WTC11 (cell line): ENCODE measurements around the gene SYK. TPM values are rescaled to one million over a fixed set of nuclear protein-coding genes. Genes with fewer than 3 reads are reported as not detected.

Experiments
- ATAC-seq: fragments of 200-7000 bp; cut with Tn5 transposase; 2 replicates; pipeline ENCODE4 v1.10.0; 2021; ENCODE audit warnings: mild to moderate bottlenecking, moderate library complexity
- CTCF ChIA-PET: fragments of 300-600 bp; sonication (Branson Sonifier 250); formaldehyde crosslinking; loops from one replicate; lab custom pipeline; 2021; ENCODE audit warnings: antibody characterized with exemption; lab: Charles Lee
- POLR2A ChIA-PET: fragments of 350-600 bp; sonication (Branson Sonifier 250); formaldehyde crosslinking; loops from one replicate; lab custom pipeline; 2021; ENCODE audit warnings: antibody characterized with exemption; lab: Charles Lee
- DNase-seq: peaks from one replicate; pipeline ENCODE4 v3.0.0; 2021; ENCODE audit warnings: low spot score
- H3K27ac Mint-ChIP-seq: 2 replicates; pipeline ENCODE4 v1.8.0; 2021; ENCODE audit warnings: mixed read lengths
- H3K27me3 Mint-ChIP-seq: 2 replicates; pipeline ENCODE4 v1.8.0; 2021; ENCODE audit warnings: low read depth, mild to moderate bottlenecking, moderate library complexity, mixed read lengths
- H3K36me3 Mint-ChIP-seq: 2 replicates; pipeline ENCODE4 v1.8.0; 2021; ENCODE audit warnings: mixed read lengths
- H3K4me1 Mint-ChIP-seq: 2 replicates; pipeline ENCODE4 v1.8.0; 2022; ENCODE audit warnings: mixed read lengths
- H3K4me3 Mint-ChIP-seq: 2 replicates; pipeline ENCODE4 v1.8.0; 2021; ENCODE audit warnings: mild to moderate bottlenecking, moderate library complexity, mixed read lengths
- H3K9me3 Mint-ChIP-seq: 2 replicates; pipeline ENCODE4 v1.8.0; 2021; ENCODE audit warnings: mixed read lengths
- AFF4 ChIP-seq: sonication (generic); formaldehyde crosslinking; IDR thresholded peaks from 2 replicates; pipeline ENCODE4 v1.8.1; 2023; ENCODE audit warnings: mild to moderate bottlenecking, missing genetic modification reagents, borderline replicate concordance
- AR ChIP-seq: fragments of 250-450 bp; sonication (Bioruptor Pico); IDR thresholded peaks from 2 replicates; pipeline ENCODE4 v1.9.0; 2021; ENCODE audit warnings: mild to moderate bottlenecking
- E2F1 ChIP-seq: sonication (generic); formaldehyde crosslinking; IDR thresholded peaks from 2 replicates; pipeline ENCODE4 v1.8.0; 2022; ENCODE audit warnings: mild to moderate bottlenecking, missing genetic modification reagents
- E2F4 ChIP-seq: sonication (generic); formaldehyde crosslinking; IDR thresholded peaks from 2 replicates; pipeline ENCODE4 v1.8.1; 2022; ENCODE audit warnings: low read depth, mild to moderate bottlenecking, moderate library complexity, missing genetic modification reagents, borderline replicate concordance
- EMX1 ChIP-seq: fragments of 250-450 bp; sonication (Bioruptor Pico); IDR thresholded peaks from 2 replicates; pipeline ENCODE4 v1.8.0; 2021; ENCODE audit warnings: mild to moderate bottlenecking
- FOXP1 ChIP-seq: sonication (generic); formaldehyde crosslinking; IDR thresholded peaks from 2 replicates; pipeline ENCODE4 v1.8.0; 2022; ENCODE audit warnings: missing genetic modification reagents, mild to moderate bottlenecking, moderate library complexity, borderline replicate concordance
- GTF2I ChIP-seq: fragments of 250-450 bp; sonication (Bioruptor Pico); conservative IDR thresholded peaks from 2 replicates; pipeline ENCODE4 v1.4.0; 2021; ENCODE audit warnings: mild to moderate bottlenecking
- NFE2L1 ChIP-seq: sonication (generic); formaldehyde crosslinking; IDR thresholded peaks from 2 replicates; pipeline ENCODE4 v1.8.1; 2023; ENCODE audit warnings: missing genetic modification reagents
- NR3C1 ChIP-seq: sonication (generic); formaldehyde crosslinking; conservative IDR thresholded peaks from 2 replicates; pipeline ENCODE4 v1.8.1; 2023; ENCODE audit warnings: low read depth, mild to moderate bottlenecking, missing genetic modification reagents
- OVOL2 ChIP-seq: fragments of 250-450 bp; sonication (Bioruptor Pico); IDR thresholded peaks from 2 replicates; pipeline ENCODE4 v1.9.0; 2021; ENCODE audit warnings: mild to moderate bottlenecking, borderline replicate concordance
- RELA ChIP-seq: sonication (generic); formaldehyde crosslinking; IDR thresholded peaks from 2 replicates; pipeline ENCODE4 v1.8.1; 2022; ENCODE audit warnings: missing genetic modification reagents, mild to moderate bottlenecking, borderline replicate concordance
- USF1 ChIP-seq: sonication (generic); formaldehyde crosslinking; IDR thresholded peaks from 2 replicates; pipeline ENCODE4 v1.8.0; 2022; ENCODE audit warnings: mild to moderate bottlenecking, missing genetic modification reagents
- USF2 ChIP-seq: sonication (generic); formaldehyde crosslinking; IDR thresholded peaks from 2 replicates; pipeline ENCODE4 v1.8.1; 2023; ENCODE audit warnings: mild to moderate bottlenecking, missing genetic modification reagents, moderate library complexity
- ZBTB43 ChIP-seq: sonication (generic); formaldehyde crosslinking; IDR thresholded peaks from 2 replicates; pipeline ENCODE4 v1.8.1; 2023; ENCODE audit warnings: mild to moderate bottlenecking, missing genetic modification reagents
- ZNF121 ChIP-seq: sonication (generic); formaldehyde crosslinking; IDR thresholded peaks from 2 replicates; pipeline ENCODE4 v1.8.0; 2023; ENCODE audit warnings: missing genetic modification reagents
- ZNF263 ChIP-seq: sonication (generic); formaldehyde crosslinking; IDR thresholded peaks from 2 replicates; pipeline ENCODE4 v1.8.1; 2022; ENCODE audit warnings: low read depth, mild to moderate bottlenecking, moderate library complexity, missing genetic modification reagents
- ZNF281 ChIP-seq: sonication (generic); formaldehyde crosslinking; IDR thresholded peaks from 2 replicates; pipeline ENCODE4 v1.8.0; 2023; ENCODE audit warnings: mild to moderate bottlenecking, missing genetic modification reagents
- ZNF423 ChIP-seq: fragments of 250-450 bp; sonication (Bioruptor Pico); IDR thresholded peaks from 2 replicates; pipeline ENCODE4 v2.1.2; 2022; ENCODE audit warnings: mild to moderate bottlenecking, moderate library complexity
- total RNA-seq: library from RNA; stranded (reverse); gene quantifications from 3 replicates; pipeline ENCODE4 v1.2.3, GENCODE V29; 2021

SYK gene
- total RNA-seq, 1 experiment from 2014 or later = 7.4 TPM

- DNase-seq (no peak), ATAC-seq (no peak)
- no peak overlapping the region for H3K4me3 Mint-ChIP-seq
- H3K36me3 Mint-ChIP-seq = peaks cover 3% of the 10 kb centered on the region; the same call in 1 of the 2 replicates
- H3K27ac Mint-ChIP-seq = no peak overlapping the region
- no peaks in the 10 kb centered on the region for H3K27me3 Mint-ChIP-seq
- CTCF ChIA-PET = no interaction called here
- TF ChIP-seq FOXP1 (CRISPR knock-in tag) = no peak
- no peak for TF ChIP-seq NFE2L1 (CRISPR knock-in tag)
- TF ChIP-seq USF1 = no peak
- TF ChIP-seq NR3C1 (CRISPR knock-in tag) = no peak
- no peak for TF ChIP-seq OVOL2 (CRISPR knock-in tag)
- no peak for TF ChIP-seq EMX1 (CRISPR knock-in tag)
- TF ChIP-seq ZNF121 = no peak
- no peak for TF ChIP-seq RELA (CRISPR knock-in tag)
- TF ChIP-seq USF2 (CRISPR knock-in tag) = no peak
- TF ChIP-seq AFF4 = no peak
- TF ChIP-seq E2F1 (CRISPR knock-in tag) = no peak
- POLR2A ChIA-PET = no interaction called here
- peaks cover 16% of the 10 kb centered on the region for H3K9me3 Mint-ChIP-seq
- H3K4me1 Mint-ChIP-seq = no peaks in the 10 kb centered on the region
Observed at GRCh38 chr9:90909225-90909624, 107.6 kb downstream of the SYK start.

- peaks cover 16% of the 10 kb centered on the region for H3K9me3 Mint-ChIP-seq
- CTCF ChIA-PET = no interaction called here
- no peaks in the 10 kb centered on the region for H3K4me1 Mint-ChIP-seq
- no peak overlapping the region for H3K27ac Mint-ChIP-seq
- POLR2A ChIA-PET = no interaction called here
- peaks cover 3% of the 10 kb centered on the region; the same call in 1 of the 2 replicates for H3K36me3 Mint-ChIP-seq
- H3K27me3 Mint-ChIP-seq = no peaks in the 10 kb centered on the region
- no peak for ATAC-seq
- no peak overlapping the region for H3K4me3 Mint-ChIP-seq
- DNase-seq = no peak
- TF ChIP-seq AR (CRISPR knock-in tag) = no peak
- TF ChIP-seq USF2 (CRISPR knock-in tag) = no peak
- TF ChIP-seq ZNF423 (CRISPR knock-in tag) = no peak
- no peak for TF ChIP-seq ZNF263
- TF ChIP-seq ZNF281 (CRISPR knock-in tag) = no peak
- no peak for TF ChIP-seq E2F4 (CRISPR knock-in tag)
- no peak for TF ChIP-seq GTF2I (CRISPR knock-in tag)
- TF ChIP-seq ZBTB43 (CRISPR knock-in tag) = no peak
Observed at GRCh38 chr9:90909747-90910283, 108.2 kb downstream of the SYK start.
